Testis (tissue), 3 donors: ENCODE data around the gene RELCH. TPM values are rescaled to one million over a fixed set of nuclear protein-coding genes. Genes with fewer than 3 reads are reported as not detected.

Experiments used
- DNase-seq: peaks from one replicate; pipeline ENCODE4 v3.0.0-alpha.2; 2019
- H3K27ac ChIP-seq, 2 donors: fragments of 200-600 bp; sonication (generic); one replicate each; pipeline ENCODE4 v1.5.1; 2019
- H3K27me3 ChIP-seq: fragments of 200-600 bp; sonication (generic); one replicate; pipeline ENCODE4 v1.5.1; 2019
- H3K36me3 ChIP-seq: fragments of 200-600 bp; sonication (generic); one replicate; pipeline ENCODE4 v1.5.1; 2017; ENCODE audit warnings: low read depth; ENCODE audit errors: missing control alignments
- H3K4me1 ChIP-seq: fragments of 200-600 bp; sonication (generic); one replicate; pipeline ENCODE4 v1.5.1; 2019
- H3K4me3 ChIP-seq, 2 donors: fragments of 200-600 bp; sonication (generic); one replicate each; pipeline ENCODE4 v1.5.1; 2017 to 2019
- H3K9me3 ChIP-seq: fragments of 200-600 bp; sonication (generic); one replicate; pipeline ENCODE4 v1.5.1; 2017
- CTCF ChIP-seq, 3 experiments: fragments of 450-650 bp in 2 of 3; fragments of 200-600 bp in 1 of 3; sonication (generic) in 1 of 3; IDR thresholded peaks; one replicate each; pipeline ENCODE4 v1.5.1; 2016 to 2019; ENCODE audit warnings: antibody characterized with exemption in 3 of 3, mild to moderate bottlenecking in 2 of 3, moderate library complexity in 1 of 3
- POLR2A ChIP-seq: fragments of 450-650 bp; IDR thresholded peaks from one replicate; pipeline ENCODE4 v1.6.1; 2017; ENCODE audit warnings: antibody characterized with exemption, mild to moderate bottlenecking, moderate library complexity
- WGBS, 2 donors: methylation state at CpG; one replicate each; pipeline ENCODE4 v1.1.5; 2018; 5-methylcytosine and 5-hydroxymethylcytosine counted together
- intact Hi-C: fragments of 100-400 bp; cut with DNase I; formaldehyde crosslinking; loops from one replicate; pipeline ENCODE4 v1.15.1; 2023; ENCODE audit warnings: low total_unique reads
- polyA plus RNA-seq: library from polyadenylated mRNA; stranded (reverse); fragments of 350-450 nt; fragmentation: Illumina TruSeq; extraction: RNeasy Lipid Tissue Mini Kit (QIAGEN cat#74804); gene quantifications from one replicate; pipeline ENCODE4 v1.2.3, GENCODE V29; 2014; ENCODE audit warnings: low read depth, low replicate concordance; ENCODE audit not compliant: insufficient read depth
- total RNA-seq, 2 donors: library from RNA; depleted of rRNA; stranded (reverse); fragments of >200 nt; gene quantifications; one replicate each; pipeline ENCODE4 v1.2.3, GENCODE V29; 2016

Gene RELCH
- total and polyA plus RNA-seq, 3 donors from 2014 or later = 15.7 to 41.6 (median 27.2) TPM

GRCh38 chr18:62151068-62151771, 35.8 kb upstream of the RELCH start:
- DNase-seq = no peak
- WGBS, 2 donors = 90 to 94% methylated on average over 9 of the region's 9 CpGs
- intact Hi-C loops = no loop called here
- Histone ChIP-seq H3K4me1 (no peaks in the 10 kb centered on the region), H3K4me3 (no peak overlapping the region), H3K9me3 (no peaks in the 10 kb centered on the region), H3K36me3 (no peaks in the 10 kb centered on the region), H3K27me3 (no peaks in the 10 kb centered on the region), H3K27ac (no peak overlapping the region)
- no peak for TF ChIP-seq POLR2A
- TF ChIP-seq CTCF (IDR thresholded peaks at IDR 0.05) = no peak

- Histone ChIP-seq H3K4me3 (no peak overlapping the region), H3K27me3 (no peaks in the 10 kb centered on the region), H3K4me1 (no peaks in the 10 kb centered on the region), H3K36me3 (no peaks in the 10 kb centered on the region), H3K9me3 (no peaks in the 10 kb centered on the region), H3K27ac (no peak overlapping the region)
- 87 to 88% methylated on average over 1 of the region's 1 CpG for WGBS, 2 donors
- DNase-seq = no peak
- intact Hi-C loops = no loop called here
- TF ChIP-seq CTCF (IDR thresholded peaks at IDR 0.05) (no peak), POLR2A (no peak)
Observed at GRCh38 chr18:62152844-62153243, 34.2 kb upstream of the RELCH start.

GRCh38 chr18:62157843-62158242, 29.2 kb upstream of the RELCH start:
- H3K27ac ChIP-seq = no peak overlapping the region
- WGBS, 2 donors = 80 to 89% methylated on average over 1 of the region's 1 CpG
- no peaks in the 10 kb centered on the region for H3K36me3 ChIP-seq
- H3K9me3 ChIP-seq = no peaks in the 10 kb centered on the region
- intact Hi-C loops = no loop called here
- no peak for DNase-seq
- no peak for TF ChIP-seq CTCF (IDR thresholded peaks at IDR 0.05)
- TF ChIP-seq POLR2A = no peak
- no peaks in the 10 kb centered on the region for H3K4me1 ChIP-seq
- H3K27me3 ChIP-seq = no peaks in the 10 kb centered on the region
- H3K4me3 ChIP-seq = no peak overlapping the region

- Histone ChIP-seq H3K27ac (no peak overlapping the region), H3K36me3 (no peaks in the 10 kb centered on the region), H3K4me3 (no peak overlapping the region), H3K9me3 (no peaks in the 10 kb centered on the region), H3K4me1 (no peaks in the 10 kb centered on the region), H3K27me3 (no peaks in the 10 kb centered on the region)
- intact Hi-C loops = no loop called here
- no peak for DNase-seq
- TF ChIP-seq CTCF (IDR thresholded peaks at IDR 0.05) (no peak), POLR2A (no peak)
- 93 to 96% methylated on average over 7 of the region's 7 CpGs for WGBS, 2 donors
Observed at GRCh38 chr18:62164310-62164709, 22.7 kb upstream of the RELCH start.
